HCT116 (cell line): ENCODE measurements around the gene TMEM60. TPM values are rescaled to one million over a fixed set of nuclear protein-coding genes. Genes with fewer than 3 reads are reported as not detected.
"Not testable (repeated sequence)": the region's sequence is repeated elsewhere in the genome, so short reads cannot be mapped to it uniquely, and the experiment has no call there.

Source experiments
- ATAC-seq: fragments of 200-7000 bp; cut with Tn5 transposase; 2 replicates; pipeline ENCODE4 v1.9.1; 2020; ENCODE audit warnings: mild to moderate bottlenecking, moderate library complexity
- BruUV-seq: library from RNA; stranded (reverse); fragments of 400-500 nt; replicated peaks from 2 replicates; lab custom pipeline; 2021; lab: Mats Ljungman, UMichigan
- CTCF ChIA-PET: fragments of 300-600 bp; sonication (Branson Sonifier 250); formaldehyde crosslinking; loops from one replicate; lab custom pipeline; 2021; ENCODE audit warnings: antibody characterized with exemption; lab: Charles Lee
- POLR2A ChIA-PET: fragments of 300-600, 350-600 bp; sonication (Branson Sonifier 250); formaldehyde crosslinking; loops from one replicate; lab custom pipeline; 2021; ENCODE audit warnings: antibody characterized with exemption; lab: Charles Lee
- RAD21 ChIA-PET, 2 experiments: fragments of 300-600 bp; sonication (Branson Sonifier 250); formaldehyde crosslinking; loops; one replicate each; lab custom pipeline; 2023; ENCODE audit warnings: low total read pairs in 2 of 2; ENCODE audit not compliant: uncharacterized antibody in 2 of 2, unreplicated experiment in 2 of 2, low non-redundant PET in 1 of 2; lab: Charles Lee
- DNase-seq: peaks from one replicate; pipeline ENCODE4 v3.0.0-alpha.2; 2010; ENCODE audit warnings: low read depth, low spot score
- H2AFZ ChIP-seq: fragments of 200-600 bp; shearing (Covaris generic), sonication (generic); 2 replicates; pipeline ENCODE4 v1.6.1; 2017; ENCODE audit warnings: low read depth, mixed run types, mixed read lengths, antibody characterized with exemption, low read length; ENCODE audit not compliant: poor library complexity, severe bottlenecking
- H3K27ac ChIP-seq: 2 replicates; pipeline ENCODE4 v1.5.1; 2012; ENCODE audit warnings: low read depth, low read length
- H3K27me3 ChIP-seq: fragments of 200-600 bp; sonication (generic); 2 replicates; pipeline ENCODE4 v1.6.1; 2016; ENCODE audit warnings: mixed run types, low read length, mixed read lengths; ENCODE audit not compliant: insufficient read depth
- H3K36me3 ChIP-seq, 2 experiments: fragments of 200-500 bp in 1 of 2; fragments of 200-600 bp in 1 of 2; sonication (Bioruptor generic) in 1 of 2; sonication (generic) in 1 of 2; 2 replicates each; pipeline versions ENCODE4 v1.5.1 to v1.6.1; 2014 to 2016; ENCODE audit warnings: low read length in 2 of 2, inconsistent platforms in 1 of 2, mixed read lengths in 1 of 2, mixed run types in 1 of 2; ENCODE audit not compliant: insufficient read depth in 2 of 2, control insufficient read depth in 1 of 2
- H3K4me1 ChIP-seq, 2 experiments: fragments of 200-600 bp in 1 of 2; sonication (generic) in 1 of 2; 2 replicates each; pipeline versions ENCODE4 v1.5.1 to v1.6.1; 2012 to 2017; ENCODE audit warnings: low read length in 2 of 2, inconsistent platforms in 1 of 2, mild to moderate bottlenecking in 1 of 2, mixed read lengths in 1 of 2, mixed run types in 1 of 2, moderate library complexity in 1 of 2; ENCODE audit not compliant: insufficient read depth in 2 of 2, control insufficient read depth in 1 of 2
- H3K4me2 ChIP-seq: fragments of 200-600 bp; sonication (generic); 2 replicates; pipeline ENCODE4 v1.6.1; 2017; ENCODE audit warnings: mixed run types, low read length, mixed read lengths
- H3K4me3 ChIP-seq, 2 experiments: fragments of 200-600 bp in 1 of 2; sonication (generic) in 1 of 2; replicated peaks in 1 of 2; 2 replicates each; pipeline ENCODE4 v1.5.1; 2011 to 2016; ENCODE audit warnings: low read length in 2 of 2, control low read depth in 1 of 2, low read depth in 1 of 2, mild to moderate bottlenecking in 1 of 2, mixed read lengths in 1 of 2, mixed run types in 1 of 2
- H3K79me2 ChIP-seq: fragments of 200-600 bp; sonication (generic); 2 replicates; pipeline ENCODE4 v1.6.1; 2017; ENCODE audit warnings: mild to moderate bottlenecking, mixed run types, low read length, moderate library complexity, mixed read lengths; ENCODE audit not compliant: insufficient read depth
- H3K9ac ChIP-seq: fragments of 200-600 bp; sonication (generic); 2 replicates; pipeline ENCODE4 v1.6.1; 2016; ENCODE audit warnings: low read length, mixed read lengths
- H3K9me2 ChIP-seq: fragments of 200-600 bp; sonication (generic), shearing (Covaris generic); 2 replicates; pipeline ENCODE4 v1.6.1; 2017; ENCODE audit warnings: mixed run types, mild to moderate bottlenecking, moderate library complexity; ENCODE audit not compliant: insufficient read depth
- H3K9me3 ChIP-seq, 2 experiments: fragments of 200-500 bp in 1 of 2; fragments of 200-600 bp in 1 of 2; sonication (Bioruptor generic) in 1 of 2; sonication (generic) in 1 of 2; 2 replicates each; pipeline ENCODE4 v1.6.1; 2014 to 2017; ENCODE audit warnings: low read length in 2 of 2, mixed read lengths in 2 of 2, inconsistent platforms in 1 of 2, low read depth in 1 of 2, mild to moderate bottlenecking in 1 of 2, mixed run types in 1 of 2, moderate library complexity in 1 of 2; ENCODE audit not compliant: control insufficient read depth in 1 of 2, insufficient read depth in 1 of 2
- H4K20me1 ChIP-seq: fragments of 200-600 bp; sonication (generic), shearing (Covaris generic); 2 replicates; pipeline ENCODE4 v1.6.1; 2017; ENCODE audit warnings: mixed run types, mild to moderate bottlenecking, moderate library complexity; ENCODE audit not compliant: insufficient read depth
- EZH2 ChIP-seq: fragments of 200-600 bp; sonication (generic); IDR thresholded peaks from 2 replicates; pipeline ENCODE4 v1.6.1; 2017; ENCODE audit warnings: antibody characterized with exemption, mixed run types
- RAD21 ChIP-seq: IDR thresholded peaks from 2 replicates; pipeline ENCODE4 v1.6.1; 2012; ENCODE audit warnings: low read depth, mild to moderate bottlenecking
- SIN3A ChIP-seq: IDR thresholded peaks from 2 replicates; pipeline ENCODE4 v1.6.1; 2012; ENCODE audit warnings: low read depth
- TCF7L2 ChIP-seq: IDR thresholded peaks from 2 replicates; pipeline ENCODE4 v1.7.0; 2011; ENCODE audit warnings: borderline replicate concordance, inconsistent platforms; ENCODE audit not compliant: insufficient read depth, insufficient read length; ENCODE audit errors: extremely low read depth
- intact Hi-C: fragments of 100-400 bp; cut with micrococcal nuclease; formaldehyde crosslinking; loops from 2 replicates; pipeline ENCODE4 v1.10.0; 2022
- total RNA-seq: library from RNA; stranded (reverse); gene quantifications from one replicate; pipeline ENCODE4 v1.2.1, GENCODE V29; 2021; ENCODE audit not compliant: unreplicated experiment

TMEM60 gene
- total RNA-seq, 1 experiment from 2014 or later, result 10.3 TPM

DNA sequence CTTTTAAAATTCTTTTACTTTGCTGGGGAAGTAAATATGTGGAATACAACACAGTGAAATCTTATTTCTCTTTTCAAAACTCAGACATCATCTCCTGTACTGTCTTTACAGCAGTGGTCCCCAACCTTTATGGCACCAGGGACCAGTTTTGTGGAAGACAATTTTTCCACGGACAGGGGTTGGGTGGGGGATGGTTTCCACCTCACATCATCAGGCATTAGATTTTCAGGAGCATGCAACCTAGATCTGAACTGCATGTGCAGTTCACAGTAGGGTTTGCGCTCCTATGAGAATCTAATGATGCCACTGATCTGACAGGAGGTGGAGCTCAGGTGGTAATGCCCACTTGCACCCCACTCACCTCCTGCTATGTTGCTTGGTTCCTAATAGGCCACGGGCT is 12.2 kb downstream of the TMEM60 start (continued):
- no peak for TF ChIP-seq RAD21
- no peak for TF ChIP-seq SIN3A

DNA sequence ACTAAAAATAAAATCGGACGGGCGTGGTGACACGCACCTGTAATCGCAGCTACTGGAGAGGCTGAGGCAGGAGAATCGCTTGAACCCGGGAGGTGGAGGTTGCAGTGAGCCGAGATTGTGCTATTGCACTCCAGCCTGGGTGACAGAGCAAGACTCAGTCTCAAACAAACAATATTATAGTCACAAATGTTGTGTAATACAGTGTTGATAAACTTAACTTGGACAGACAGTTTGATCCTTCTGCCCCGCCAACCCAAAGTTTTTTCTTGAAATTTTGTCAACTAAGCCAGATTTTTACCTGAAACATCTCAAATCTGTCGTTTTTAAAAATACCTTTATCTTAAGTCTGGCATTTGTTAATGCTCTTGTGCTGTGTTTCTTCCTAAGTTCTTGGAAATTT is 13.8 kb downstream of the TMEM60 start:
- H3K9me3 ChIP-seq, H3K27ac ChIP-seq, H3K4me1 ChIP-seq, RAD21 ChIA-PET, ATAC-seq, H3K4me2 ChIP-seq, H3K79me2 ChIP-seq, H3K4me3 ChIP-seq, H2AFZ ChIP-seq, POLR2A ChIA-PET, H3K27me3 ChIP-seq, intact Hi-C loops, BruUV-seq, H3K36me3 ChIP-seq, CTCF ChIA-PET, H3K9ac ChIP-seq, H4K20me1 ChIP-seq, DNase-seq, H3K9me2 ChIP-seq: not testable (repeated sequence)

GRCh38 chr7:77783545-77783944 is 14.7 kb downstream of the TMEM60 start:
- no peak overlapping the region for H3K9ac ChIP-seq
- no peak for ATAC-seq
- CTCF ChIA-PET, result interaction anchor here (1.0 kb wide), 1 partner anchor 256 kb away, joined by 3 read pairs; no protein-coding TSS in a partner anchor

More at GRCh38 chr7:77783545-77783944, 14.7 kb downstream of the TMEM60 start:
- POLR2A ChIA-PET, result no interaction called here
- Histone ChIP-seq H3K9me3 (no peaks in the 10 kb centered on the region), H3K79me2 (no peaks in the 10 kb centered on the region), H4K20me1 (no peaks in the 10 kb centered on the region), H3K36me3 (peaks cover 4 to 5% of the 10 kb centered on the region in 2 experiments; a peak in 1 of 4 replicates), H2AFZ (no peak overlapping the region), H3K27me3 (no peaks in the 10 kb centered on the region), H3K4me2 (no peak overlapping the region), H3K4me3 (no peak overlapping the region), H3K27ac (no peak overlapping the region), H3K9me2 (no peaks in the 10 kb centered on the region), H3K4me1 (no peaks in the 10 kb centered on the region)
- intact Hi-C loops, result no loop called here
- DNase-seq, result no peak
- RAD21 ChIA-PET, result no interaction called here
- BruUV-seq, result no TSS peak
- no peak for TF ChIP-seq EZH2
- TF ChIP-seq TCF7L2, result no peak
